Measurements from ENCODE around the gene DGKZ. TPM values are rescaled to one million over a fixed set of nuclear protein-coding genes. Genes with fewer than 3 reads are reported as not detected.

Gene DGKZ
- total RNA-seq, 1 experiment from 2014 or later = 57.9 TPM

GRCh38 chr11:46345881-46346484 is 1.3 kb upstream of the DGKZ start:
- H3K4me3 Mint-ChIP-seq (ENCODE audit: unreplicated experiment) = peak overlapping the region; percentile 47
- no peak overlapping the region for H3K27ac Mint-ChIP-seq (ENCODE audit: low read depth, unreplicated experiment)
- no TSS peak for BruUV-seq (replicated peaks)
- H3K27me3 Mint-ChIP-seq (ENCODE audit: insufficient read depth, unreplicated experiment) = no peaks in the 10 kb centered on the region
- H3K36me3 Mint-ChIP-seq (ENCODE audit: insufficient read depth, unreplicated experiment) = peaks cover 6% of the 10 kb centered on the region
- DNase-seq (ENCODE audit: unreplicated experiment) = no peak
- intact Hi-C loops (cut with micrococcal nuclease) = no loop called here
- no peak for TF ChIP-seq CTCF (IDR thresholded peaks at IDR 0.05; ENCODE audit: unreplicated experiment)
- POLR2A ChIA-PET = interaction anchor here (1.2 kb wide), 1 partner anchor 103 kb away, joined by 5 read pairs; no protein-coding TSS in a partner anchor
- peaks cover 31% of the 10 kb centered on the region for H3K4me1 Mint-ChIP-seq (ENCODE audit: insufficient read depth, unreplicated experiment)
- no peaks in the 10 kb centered on the region for H3K9me3 Mint-ChIP-seq (ENCODE audit: unreplicated experiment)
- CTCF ChIA-PET = interaction anchor here (0.6 to 2.2 kb wide), 12 partner anchors 9 to 381 kb away, joined by 3 to 8 read pairs (median 4); no protein-coding TSS in a partner anchor

GRCh38 chr11:46347637-46348311 is 511 bp downstream of the DGKZ start:
- Mint-ChIP-seq H3K36me3 (ENCODE audit: insufficient read depth, unreplicated experiment) (peaks cover 6% of the 10 kb centered on the region), H3K9me3 (ENCODE audit: unreplicated experiment) (no peaks in the 10 kb centered on the region), H3K27ac (ENCODE audit: low read depth, unreplicated experiment) (no peak overlapping the region), H3K27me3 (ENCODE audit: insufficient read depth, unreplicated experiment) (no peaks in the 10 kb centered on the region), H3K4me1 (ENCODE audit: insufficient read depth, unreplicated experiment) (peaks cover 31% of the 10 kb centered on the region), H3K4me3 (ENCODE audit: unreplicated experiment) (peak overlapping the region; percentile 59)
- no TSS peak for BruUV-seq (replicated peaks)
- DNase-seq (ENCODE audit: unreplicated experiment) = no peak
- no peak for TF ChIP-seq CTCF (IDR thresholded peaks at IDR 0.05; ENCODE audit: unreplicated experiment)
- POLR2A ChIA-PET = interaction anchor here (0.7 to 1.4 kb wide), 5 partner anchors 9 to 104 kb away, joined by 4 to 6 read pairs (median 4); no protein-coding TSS in a partner anchor
- CTCF ChIA-PET = interaction anchor here (0.6 to 1.6 kb wide), 8 partner anchors 9 to 145 kb away, joined by 3 to 7 read pairs (median 3); no protein-coding TSS in a partner anchor
- intact Hi-C loops (cut with micrococcal nuclease) = no loop called here

- Mint-ChIP-seq H3K4me1 (ENCODE audit: insufficient read depth, unreplicated experiment) (peaks cover 31% of the 10 kb centered on the region), H3K9me3 (ENCODE audit: unreplicated experiment) (no peaks in the 10 kb centered on the region), H3K36me3 (ENCODE audit: insufficient read depth, unreplicated experiment) (peaks cover 6% of the 10 kb centered on the region), H3K27me3 (ENCODE audit: insufficient read depth, unreplicated experiment) (no peaks in the 10 kb centered on the region), H3K27ac (ENCODE audit: low read depth, unreplicated experiment) (peak overlapping the region; percentile 27), H3K4me3 (ENCODE audit: unreplicated experiment) (peak overlapping the region; percentile 59)
- ChIA-PET POLR2A (interaction anchor here (0.6 to 1.4 kb wide), 7 partner anchors 8 to 273 kb away, joined by 3 to 6 read pairs (median 4); no protein-coding TSS in a partner anchor), CTCF (interaction anchor here (0.6 to 1.6 kb wide), 16 partner anchors 9 to 209 kb away, joined by 3 to 7 read pairs (median 3); no protein-coding TSS in a partner anchor)
- no peak for TF ChIP-seq CTCF (IDR thresholded peaks at IDR 0.05; ENCODE audit: unreplicated experiment)
- intact Hi-C loops (cut with micrococcal nuclease) = no loop called here
- TSS peak; percentile 27 for BruUV-seq (replicated peaks)
- no peak for DNase-seq (ENCODE audit: unreplicated experiment)
Measured at GRCh38 chr11:46348566-46349401, 1.5 kb downstream of the DGKZ start.

All from MCF 10A (cell line).